HG03103 (cell line): ENCODE results near the gene HSD3B2.

Experiments used
- ATAC-seq: cut with Tn5 transposase; IDR thresholded peaks from one replicate; pipeline ENCODE4 v1.9.1; 2021; ENCODE audit warnings: low read depth; ENCODE audit not compliant: unreplicated experiment

HSD3B2 gene

GRCh38 chr1:119451158-119451557 is 36.2 kb downstream of the HSD3B2 start:
- no peak for ATAC-seq

GRCh38 chr1:119452091-119452490 is 37.1 kb downstream of the HSD3B2 start:
- no peak for ATAC-seq

- ATAC-seq: no peak
Measured at GRCh38 chr1:119453021-119453420, 38.1 kb downstream of the HSD3B2 start.

- ATAC-seq: no peak
Measured at GRCh38 chr1:119462964-119463363, 48.0 kb downstream of the HSD3B2 start.

GRCh38 chr1:119463569-119463968 is 48.6 kb downstream of the HSD3B2 start:
- no peak for ATAC-seq

GRCh38 chr1:119466445-119466844 is 51.5 kb downstream of the HSD3B2 start:
- ATAC-seq: no peak

GRCh38 chr1:119467219-119467618 is 52.3 kb downstream of the HSD3B2 start:
- ATAC-seq: no peak

- ATAC-seq: no peak
Measured at GRCh38 chr1:119467857-119468668, 53.1 kb downstream of the HSD3B2 start.

GRCh38 chr1:119469741-119470140 is 54.8 kb downstream of the HSD3B2 start:
- no peak for ATAC-seq

- ATAC-seq: no peak
Measured at GRCh38 chr1:119470377-119470776, 55.4 kb downstream of the HSD3B2 start.

GRCh38 chr1:119470958-119471357 is 56.0 kb downstream of the HSD3B2 start:
- ATAC-seq: no peak

- ATAC-seq: no peak
Measured at GRCh38 chr1:119471566-119471965, 56.6 kb downstream of the HSD3B2 start.

GRCh38 chr1:119472080-119472818 is 57.3 kb downstream of the HSD3B2 start:
- no peak for ATAC-seq
